ENCODE measurements around the gene CHN2. TPM values are rescaled to one million over a fixed set of nuclear protein-coding genes. Genes with fewer than 3 reads are reported as not detected.

CHN2 gene
- polyA plus RNA-seq, 1 of the 3 experiments (the other 2 are of a cell fraction), result 0.02 TPM

DNA sequence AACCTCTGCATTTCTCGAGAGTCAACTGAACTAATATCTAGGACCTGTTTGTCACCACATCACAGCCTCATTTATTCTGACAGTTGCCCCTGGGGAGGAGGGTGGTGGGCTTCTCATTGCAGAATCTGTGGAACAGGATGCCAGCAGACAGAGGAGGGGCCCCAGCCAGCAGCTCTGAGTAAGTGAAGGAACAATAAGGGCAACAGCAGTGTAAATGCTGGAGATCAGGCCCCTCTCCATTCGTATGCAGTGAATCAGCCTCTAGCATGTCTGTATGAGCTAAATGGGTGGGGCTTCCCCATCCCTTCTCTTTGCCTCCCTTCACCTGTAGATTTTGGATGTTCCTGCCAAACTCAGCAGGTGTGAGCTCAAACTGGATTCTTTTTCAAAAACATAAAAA lies 40.5 kb upstream of the CHN2 start (continued):
- no peak for TF ChIP-seq USF1 (IDR thresholded peaks at IDR 0.05; ENCODE audit: borderline replicate concordance, low read depth)
- TF ChIP-seq EZH2phosphoT487 (IDR thresholded peaks at IDR 0.05; ENCODE audit: borderline replicate concordance, low read depth), result no peak
- TF ChIP-seq TAF1 (IDR thresholded peaks at IDR 0.05; ENCODE audit: borderline replicate concordance, low read depth, low read length), result no peak

DNA sequence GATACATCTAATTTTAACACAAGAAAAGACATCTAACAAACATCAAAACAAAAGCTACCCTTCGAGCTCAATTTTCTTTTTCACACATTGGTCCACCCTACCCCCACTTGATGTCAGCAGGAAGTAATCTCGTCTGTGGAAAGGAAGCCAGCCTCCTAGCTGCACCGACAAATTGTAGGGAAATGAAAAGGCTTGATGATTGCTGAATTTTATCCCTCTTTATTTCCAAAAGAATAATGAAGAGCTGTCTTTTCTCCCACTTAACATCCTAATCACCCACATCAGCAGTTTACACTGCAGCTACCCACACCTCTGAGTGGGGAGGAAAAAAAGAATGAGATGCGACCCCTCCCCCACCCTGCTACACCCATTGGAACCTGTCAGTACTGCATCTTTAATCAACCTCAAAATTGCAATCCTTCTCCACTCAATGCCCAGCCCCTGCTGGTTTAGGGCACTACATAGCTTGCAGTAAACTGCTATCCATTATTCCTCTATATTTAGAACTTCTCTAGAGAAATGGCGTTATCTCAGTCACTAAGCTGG lies 37.6 kb upstream of the CHN2 start:
- no peaks in the 10 kb centered on the region for H3K27me3 ChIP-seq (ENCODE audit: insufficient read depth)
- no peaks in the 10 kb centered on the region for H3F3A ChIP-seq (replicated peaks; ENCODE audit: insufficient read depth)
- H4K20me1 ChIP-seq (ENCODE audit: insufficient read depth), result no peaks in the 10 kb centered on the region
- no peak overlapping the region for H3K4me3 ChIP-seq (ENCODE audit: low read depth in 2 of 2, low read length in 1 of 2)
- H3K9me3 ChIP-seq, result no peaks in the 10 kb centered on the region
- H3K9me2 ChIP-seq, result no peaks in the 10 kb centered on the region
- H3K9ac ChIP-seq, result no peak overlapping the region
- H3K36me3 ChIP-seq (replicated peaks in 1 of 2; ENCODE audit: control insufficient read depth in 1 of 2, insufficient read depth in 2 of 2, low read length in 1 of 2), result no peaks in the 10 kb centered on the region
- peak; percentile 39 for DNase-seq
- H3K4me2 ChIP-seq, result no peak overlapping the region
- POLR2A ChIA-PET, result no interaction called here
- CTCF ChIA-PET, result interaction anchor here (0.8 to 6.4 kb wide), 19 partner anchors 9 to 252 kb away, joined by 3 to 59 read pairs (median 4); partner anchors contain the start of gene CPVL
- H3K79me2 ChIP-seq (ENCODE audit: insufficient read depth), result no peaks in the 10 kb centered on the region
- H2AFZ ChIP-seq (ENCODE audit: low read depth), result no peak overlapping the region
- peaks cover 0 to 26% of the 10 kb centered on the region in 2 experiments; a peak in 2 of 4 replicates for H3K4me1 ChIP-seq (ENCODE audit: control insufficient read depth in 1 of 2, insufficient read depth in 2 of 2, low read depth in 1 of 2, low read length in 1 of 2)
- 46% methylated on average over 5 of the region's 5 CpGs for WGBS (ENCODE audit: low lambda C conversion rate)
- TF ChIP-seq, protein P1, sequence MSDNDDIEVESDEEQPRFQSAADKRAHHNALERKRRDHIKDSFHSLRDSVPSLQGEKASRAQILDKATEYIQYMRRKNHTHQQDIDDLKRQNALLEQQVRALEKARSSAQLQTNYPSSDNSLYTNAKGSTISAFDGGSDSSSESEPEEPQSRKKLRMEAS (IDR thresholded peaks at IDR 0.05; ENCODE audit: low read depth), result no peak
- TF ChIP-seq EP300 (IDR thresholded peaks at IDR 0.05; ENCODE audit: borderline replicate concordance in 1 of 2, low read depth in 1 of 2, low read length in 1 of 2), result no peak
- no peak for TF ChIP-seq REST (IDR thresholded peaks at IDR 0.05; ENCODE audit: low read depth, low read length)
- no peak for TF ChIP-seq FOXM1 (IDR thresholded peaks at IDR 0.05; ENCODE audit: low read depth)
- no peak for TF ChIP-seq USF1 (IDR thresholded peaks at IDR 0.05; ENCODE audit: borderline replicate concordance, low read depth)
- TF ChIP-seq MXI1 (IDR thresholded peaks at IDR 0.05; ENCODE audit: low read depth, low read length), result no peak
- no peak for TF ChIP-seq PBX3 (IDR thresholded peaks at IDR 0.05)
- no peak for TF ChIP-seq NRF1 (IDR thresholded peaks at IDR 0.05; ENCODE audit: low read depth, low read length)
- no peak for TF ChIP-seq FOXJ3 (CRISPR knock-in tag; IDR thresholded peaks at IDR 0.05)
- TF ChIP-seq RXRA (IDR thresholded peaks at IDR 0.05; ENCODE audit: borderline replicate concordance, low read depth), result no peak
- H3K27ac ChIP-seq (ENCODE audit: low read depth in 2 of 2, low read length in 1 of 2), result no peak overlapping the region
